ENCODE results near the gene CENPS.
"Not testable (repeated sequence)": the region's sequence is repeated elsewhere in the genome, so short reads cannot be mapped to it uniquely, and the experiment has no call there.

CENPS gene

DNA sequence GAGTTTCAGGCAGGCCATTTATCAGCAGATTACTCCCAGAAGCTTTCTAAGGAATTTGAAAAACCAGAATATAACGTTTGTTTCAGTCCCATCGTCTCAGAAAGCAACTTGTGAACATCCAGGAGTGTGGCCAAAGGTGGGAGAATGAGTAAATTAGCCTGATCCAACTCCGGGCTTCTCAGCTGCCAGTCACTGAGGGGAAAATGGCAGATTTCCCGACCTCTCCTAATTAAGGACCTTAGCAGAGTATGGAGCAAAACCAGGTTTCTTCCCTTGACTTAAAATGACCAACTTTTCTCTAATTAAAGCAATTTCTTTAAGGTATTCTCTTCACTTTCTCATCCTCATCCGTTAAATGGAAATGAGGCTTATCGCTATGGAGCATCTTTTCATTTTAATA lies 20.6 kb downstream of the CENPS start:
- no peak for DNase-seq (ENCODE audit: low read depth in 3 of 3)

DNA sequence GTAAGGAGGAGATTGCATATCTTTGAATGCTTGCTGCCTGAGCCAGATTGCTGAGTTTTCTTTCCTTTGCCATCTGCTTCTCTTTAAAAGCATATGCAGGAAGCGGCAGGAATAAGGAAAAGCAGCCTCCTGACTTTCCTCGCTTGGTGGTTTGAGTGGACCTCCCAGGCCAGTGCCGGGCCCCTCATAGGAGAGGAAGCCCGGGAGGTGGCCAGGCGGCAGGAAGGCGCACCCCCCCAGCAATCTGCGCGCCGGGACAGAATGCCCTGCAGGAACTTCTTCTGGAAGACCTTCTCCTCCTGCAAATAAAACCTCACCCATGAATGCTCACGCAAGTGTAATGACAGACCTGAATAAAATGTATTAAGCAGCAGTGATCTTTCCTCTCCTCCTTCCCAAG lies 21.1 kb downstream of the CENPS start:
- DNase-seq (ENCODE audit: low read depth in 3 of 3), result no peak

DNA sequence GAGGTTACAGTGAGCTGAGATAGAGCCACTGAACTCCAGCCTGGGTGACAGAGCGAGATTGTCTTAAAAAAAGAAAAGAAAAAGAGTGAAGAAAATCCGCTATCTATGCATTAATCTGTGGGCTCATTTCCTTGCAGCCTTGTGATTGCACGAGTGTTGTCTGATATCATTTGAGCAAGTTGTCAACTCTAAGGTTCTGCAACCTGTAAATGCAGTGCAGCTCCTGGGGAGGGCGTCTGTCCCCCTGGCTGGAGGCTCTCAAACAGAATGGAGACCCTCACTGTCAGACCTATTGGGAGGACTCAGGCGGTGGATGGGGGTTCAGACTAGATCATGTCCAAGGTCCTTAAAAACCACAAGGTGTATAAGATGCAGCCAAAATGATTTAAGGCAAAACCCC lies 25.8 kb downstream of the CENPS start:
- DNase-seq (ENCODE audit: low read depth in 3 of 3), result no peak

DNA sequence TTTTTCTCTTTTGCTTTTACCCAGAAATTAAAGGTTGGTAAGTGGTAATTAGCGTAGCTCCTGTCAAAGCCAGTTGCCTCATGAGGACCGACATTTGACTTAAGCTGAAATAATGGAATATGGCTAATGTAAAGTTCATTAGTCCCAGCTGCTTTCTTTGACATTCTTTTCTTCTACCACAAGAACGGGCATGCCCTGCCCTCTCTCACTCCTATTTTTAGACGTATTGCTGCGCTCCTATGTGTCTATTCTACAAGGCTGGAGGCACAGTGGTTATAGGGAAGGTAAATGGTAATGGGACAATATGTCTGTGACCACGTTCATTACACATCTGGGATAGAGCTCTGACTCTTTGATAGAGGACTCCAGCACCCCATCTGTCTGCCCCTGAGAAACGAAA lies 26.4 kb downstream of the CENPS start:
- no peak for DNase-seq (ENCODE audit: low read depth in 3 of 3)

DNA sequence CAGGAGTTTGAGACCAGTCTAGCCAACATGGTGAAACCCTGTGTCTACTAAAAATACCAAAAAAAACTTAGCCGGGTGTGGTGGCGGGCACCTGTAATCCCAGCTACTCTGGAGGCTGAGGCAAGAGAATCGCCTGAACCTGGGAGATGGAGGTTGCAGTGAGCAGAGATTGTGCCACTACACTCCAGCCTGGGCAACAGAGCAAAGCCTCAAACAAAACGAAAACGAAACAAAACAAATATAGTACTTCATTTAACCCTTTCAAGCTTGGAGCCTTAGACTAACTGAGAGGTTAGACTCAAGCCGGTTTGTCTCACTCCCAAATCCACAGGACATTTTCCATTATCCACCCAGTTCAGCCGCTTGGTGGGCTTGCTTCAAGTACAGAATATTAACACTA lies 27.2 kb downstream of the CENPS start:
- not testable (repeated sequence) for DNase-seq (ENCODE audit: low read depth in 3 of 3)

DNA sequence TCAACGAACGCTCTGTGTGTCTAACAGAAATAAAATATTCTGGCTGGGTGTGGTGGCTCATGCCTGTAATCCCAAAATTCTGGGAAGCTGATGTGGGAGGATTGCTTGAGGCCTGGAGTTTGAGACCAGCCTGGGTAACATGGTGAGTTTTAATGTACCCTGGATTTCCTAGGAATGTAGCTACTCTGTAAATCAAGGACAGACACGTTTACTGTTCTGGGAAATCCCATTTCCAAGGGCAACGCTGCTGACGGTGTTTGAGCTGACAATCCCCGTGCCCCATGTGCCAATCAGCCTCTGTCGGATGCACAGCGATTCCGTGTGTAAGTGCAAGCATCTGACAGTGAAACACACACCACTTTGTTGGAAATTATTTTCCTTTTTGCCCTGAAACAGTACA lies 27.6 kb downstream of the CENPS start:
- no peak for DNase-seq (ENCODE audit: low read depth in 3 of 3)

DNA sequence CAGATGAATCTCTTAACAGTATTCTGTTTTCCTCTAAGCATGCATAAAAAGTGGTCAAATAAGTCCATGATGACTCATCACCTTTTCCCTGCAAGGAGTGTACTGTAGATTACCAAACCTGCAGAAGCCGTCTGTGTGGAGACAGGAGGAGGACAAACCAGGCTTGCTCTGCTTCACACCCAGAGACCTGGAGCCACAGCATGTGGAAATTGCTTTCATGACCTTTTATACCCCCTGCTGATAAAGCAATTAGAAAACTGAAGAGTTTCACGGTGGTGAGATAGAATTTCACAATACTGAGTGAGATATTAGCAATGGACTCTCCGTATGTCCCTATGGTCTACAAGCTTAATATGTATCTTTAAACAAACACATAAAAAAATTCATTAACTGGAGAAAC lies 29.0 kb downstream of the CENPS start:
- DNase-seq (ENCODE audit: low read depth in 3 of 3), result no peak

DNA sequence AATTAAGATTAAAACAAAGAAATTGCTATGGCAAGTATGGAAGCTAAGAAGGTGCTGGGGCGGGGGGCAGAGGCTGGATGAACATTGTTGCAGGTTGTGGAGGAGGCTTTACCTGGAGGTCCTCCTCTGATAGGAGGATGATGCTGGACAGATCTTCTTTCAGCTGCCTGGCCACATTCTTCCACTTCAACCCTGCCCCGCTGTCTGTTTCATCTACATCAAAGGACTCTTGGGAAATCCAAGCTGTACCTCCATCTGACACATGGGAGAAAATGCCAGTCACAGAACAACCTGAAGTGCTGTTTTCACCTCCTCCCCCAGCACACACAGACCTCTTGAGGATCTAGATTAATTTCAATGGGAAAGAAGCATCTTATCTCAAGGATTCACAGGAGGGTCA lies 36.8 kb downstream of the CENPS start:
- no peak for DNase-seq (ENCODE audit: low read depth in 3 of 3)

DNA sequence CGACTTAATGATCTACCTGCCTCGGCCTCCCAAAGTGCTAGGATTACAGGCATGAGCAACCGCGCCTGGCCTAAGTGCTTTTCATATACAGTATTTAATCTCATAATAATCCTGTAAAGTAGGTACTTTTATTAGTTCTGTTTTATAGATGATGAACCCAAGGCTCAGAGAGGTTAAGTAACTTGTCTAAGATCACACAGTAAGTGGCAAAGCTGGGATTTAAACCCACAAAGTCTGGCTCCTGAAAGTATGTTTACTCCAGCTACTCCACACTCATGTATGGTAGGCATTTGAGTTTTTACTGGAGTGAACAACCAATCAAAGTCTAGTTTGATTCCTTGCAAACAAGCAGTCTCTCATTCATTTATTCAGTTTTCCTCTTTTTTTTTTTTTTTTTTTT lies 39.8 kb downstream of the CENPS start:
- no peak for DNase-seq (ENCODE audit: low read depth in 3 of 3)

DNA sequence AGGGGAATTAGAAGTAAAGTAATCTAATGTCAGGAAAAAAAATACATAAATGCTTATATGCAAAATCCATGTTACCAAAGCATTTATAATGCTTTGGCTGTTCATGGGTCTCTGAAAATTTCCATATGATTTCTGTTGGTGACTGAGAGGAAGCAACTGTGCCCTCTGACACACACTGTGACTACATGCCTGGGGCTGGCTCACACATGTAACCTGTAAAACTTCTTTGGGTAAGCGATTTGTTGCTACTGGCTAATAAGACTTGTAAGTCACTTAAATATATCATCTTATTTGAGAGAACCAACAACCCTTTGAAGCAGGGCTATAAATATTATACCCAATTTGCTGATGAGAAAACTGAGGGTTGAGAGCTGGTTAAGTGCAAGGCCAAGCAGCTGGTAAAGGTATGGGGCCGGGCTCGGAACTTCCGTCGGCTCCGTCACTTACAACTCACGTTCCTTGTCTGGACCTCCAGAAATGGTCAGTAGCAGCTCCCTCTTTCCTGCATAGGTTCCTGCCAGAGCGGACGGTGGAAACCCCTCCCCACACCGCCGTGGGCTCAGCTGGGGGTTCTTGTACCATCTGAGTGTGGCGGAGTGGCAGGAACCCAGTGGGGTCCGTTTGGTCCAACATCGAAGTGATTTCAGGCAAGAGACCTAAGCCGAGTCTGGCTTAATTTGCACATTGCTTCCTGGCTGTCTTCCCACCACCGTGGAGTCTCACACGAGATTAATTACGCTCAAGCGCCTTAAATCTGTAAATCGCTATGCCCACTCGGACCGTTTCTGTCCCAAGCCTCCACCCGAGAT lies 41.4 kb downstream of the CENPS start:
- DNase-seq (ENCODE audit: low read depth in 3 of 3), result no peak

DNA sequence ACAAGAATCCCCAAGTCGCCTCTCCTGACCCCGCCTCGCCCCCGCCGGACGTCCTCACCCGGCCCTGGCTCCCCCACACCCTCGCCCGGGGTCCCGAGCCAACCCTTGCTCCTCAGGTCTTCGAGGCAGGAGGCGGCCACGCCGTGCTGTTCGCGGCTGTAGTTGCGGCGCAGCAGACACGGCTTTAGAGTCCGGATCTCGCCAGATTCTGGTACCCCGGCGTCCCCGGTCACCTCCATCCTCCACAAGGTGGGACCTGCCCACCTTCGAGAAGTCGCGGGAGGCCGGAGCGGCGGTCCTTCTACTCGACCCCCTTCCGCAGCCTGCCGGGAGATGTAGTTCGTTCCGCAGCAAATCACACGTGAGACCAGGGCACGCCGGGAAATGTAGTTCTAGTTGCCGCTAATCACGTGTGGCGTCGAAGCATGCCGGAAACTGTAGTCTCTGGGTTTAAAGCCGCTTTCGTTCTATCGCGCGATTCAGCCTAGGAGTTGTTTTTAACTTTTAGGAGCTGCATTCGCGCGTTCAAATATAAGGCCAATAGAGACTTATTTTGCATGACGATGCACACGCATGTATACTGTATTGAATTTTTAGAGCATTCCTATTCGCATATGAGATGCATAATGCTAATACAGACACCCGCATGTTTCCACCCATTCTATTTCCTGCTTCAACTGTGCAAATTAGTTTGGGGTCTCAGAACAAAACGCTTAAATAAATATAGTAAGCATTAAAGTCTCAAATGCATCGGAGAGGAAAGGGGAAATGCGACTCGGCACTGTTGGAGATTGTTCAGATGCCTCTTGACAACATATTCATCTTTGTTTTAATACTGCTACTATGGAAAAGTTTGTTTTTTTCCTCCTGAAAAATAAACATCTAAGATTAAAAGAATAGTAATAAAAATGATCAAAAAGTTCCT lies 42.2 kb downstream of the CENPS start, which contains the start of gene DFFA:
Gene DFFA, minus strand, starts transcription at position 310 of the 925 bp plus-strand sequence. Its CDS starts 71 bp downstream, at position 239.
- DNase-seq (ENCODE audit: low read depth in 3 of 3), result peak; percentile 78 to 87 (median 81)

DNA sequence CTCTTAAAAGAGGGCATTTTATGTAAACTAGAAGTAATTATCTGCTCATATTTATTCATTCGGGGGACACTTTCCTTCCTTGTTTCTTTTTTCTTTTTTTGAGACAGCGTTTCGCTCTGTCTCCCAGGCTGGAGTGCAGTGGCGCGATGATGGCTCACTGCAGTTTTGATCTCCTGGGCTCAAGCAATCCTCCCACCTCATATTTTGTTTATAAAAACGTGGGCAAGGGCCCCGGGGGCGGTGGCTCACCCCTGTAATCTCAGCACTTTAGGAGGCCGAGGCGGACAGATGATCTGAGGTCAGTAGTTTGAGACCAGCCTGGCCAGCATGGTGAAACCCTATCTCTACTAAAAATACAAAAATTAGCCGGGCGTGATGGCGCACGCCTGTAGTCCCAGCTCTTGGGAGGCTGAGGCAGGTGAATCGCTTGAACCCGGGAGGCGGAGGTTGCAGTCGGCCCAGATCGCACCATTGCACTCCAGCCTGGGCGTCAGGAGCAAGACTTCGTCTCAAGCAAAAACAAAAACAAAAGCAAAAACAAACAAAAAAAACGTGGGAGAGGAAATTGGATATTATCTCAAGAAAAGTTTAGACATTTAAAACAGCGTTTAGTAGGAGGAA lies 43.0 kb downstream of the CENPS start:
- no peak for DNase-seq (ENCODE audit: low read depth in 3 of 3)

DNA sequence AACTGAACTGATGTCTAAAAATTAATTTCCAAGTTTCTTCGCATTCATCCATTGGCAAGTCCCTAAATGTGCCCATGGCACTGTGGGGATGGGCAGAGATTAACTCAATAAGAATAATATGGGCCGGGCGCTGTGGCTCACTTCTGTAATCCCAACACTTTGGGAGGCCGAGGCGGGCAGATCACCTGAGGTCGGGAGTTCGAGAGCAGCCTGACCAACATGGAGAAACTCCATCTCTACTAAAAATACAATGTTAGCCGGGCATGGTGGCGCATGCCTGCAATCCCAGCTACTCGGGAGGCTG lies 44.0 kb downstream of the CENPS start:
- not testable (repeated sequence) for DNase-seq (ENCODE audit: low read depth in 3 of 3)

DNA sequence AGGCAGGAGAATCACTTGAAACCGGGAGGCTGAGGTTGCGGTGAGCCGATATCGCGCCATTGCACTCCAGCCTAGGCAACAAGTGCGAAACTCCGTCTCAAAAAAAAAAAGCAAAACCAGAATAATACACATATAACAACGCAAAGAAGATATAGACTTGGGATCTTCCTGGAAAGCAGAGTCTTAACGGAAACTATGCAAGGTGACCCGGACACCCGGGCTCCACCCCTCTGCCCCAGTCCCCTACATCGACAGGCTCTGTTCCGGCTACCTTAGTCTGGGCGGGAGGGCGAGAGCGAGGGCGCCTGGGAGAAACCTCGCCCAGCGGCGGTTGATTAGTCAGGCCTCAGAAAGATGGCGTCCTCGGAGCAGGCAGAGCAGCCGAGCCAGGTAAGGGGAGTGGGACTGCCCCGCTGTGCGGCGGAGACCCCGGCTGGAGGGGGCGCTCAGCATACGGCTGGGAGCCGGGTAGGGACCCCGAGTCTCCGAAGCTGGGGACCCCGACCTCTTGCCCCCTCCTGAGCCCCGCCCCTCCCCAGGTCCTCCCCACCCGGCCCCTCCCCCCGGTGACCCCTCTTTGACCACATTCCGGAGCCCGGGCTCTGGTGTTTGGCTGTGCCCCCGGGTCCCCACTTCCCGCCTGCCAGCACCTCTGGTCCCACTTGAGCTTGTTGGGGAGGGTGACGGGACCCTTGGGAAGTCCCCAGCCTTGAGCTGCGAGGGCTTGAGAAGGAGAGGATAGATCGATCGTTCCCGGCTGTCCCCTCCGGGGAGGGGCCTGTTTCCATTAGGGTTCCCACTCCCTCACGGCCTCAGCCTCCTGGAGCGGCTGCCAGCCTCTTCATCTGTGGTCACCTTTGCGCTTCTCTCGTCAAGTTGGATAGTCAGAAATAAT lies 44.6 kb downstream of the CENPS start, which contains the start of gene PEX14:
Gene PEX14, plus strand, starts transcription at position 338 of the 895 bp plus-strand sequence. Its CDS starts 17 bp downstream, at position 355.
- peak; percentile 71 to 79 (median 71) for DNase-seq (ENCODE audit: low read depth in 3 of 3)

DNA sequence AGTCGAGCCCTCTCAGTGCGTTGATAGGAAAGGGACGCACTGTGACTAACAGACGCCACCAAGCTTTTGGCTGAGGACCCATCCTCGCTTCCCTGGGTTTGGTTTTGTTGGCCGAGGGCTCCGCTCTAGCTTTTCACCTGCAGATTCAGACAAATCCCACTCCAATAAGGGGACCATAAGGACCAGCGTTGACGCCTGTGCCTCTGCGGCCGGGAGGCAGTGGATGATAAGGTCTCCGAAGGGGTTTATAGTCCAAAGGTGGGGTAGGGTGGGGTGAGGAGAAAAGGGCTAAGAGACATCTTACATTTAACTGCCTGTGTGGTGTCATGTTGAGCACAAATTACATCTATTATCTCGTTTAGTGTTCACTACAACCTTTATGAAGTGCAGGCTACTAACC lies 45.3 kb downstream of the CENPS start:
- no peak for DNase-seq (ENCODE audit: low read depth in 3 of 3)

DNA sequence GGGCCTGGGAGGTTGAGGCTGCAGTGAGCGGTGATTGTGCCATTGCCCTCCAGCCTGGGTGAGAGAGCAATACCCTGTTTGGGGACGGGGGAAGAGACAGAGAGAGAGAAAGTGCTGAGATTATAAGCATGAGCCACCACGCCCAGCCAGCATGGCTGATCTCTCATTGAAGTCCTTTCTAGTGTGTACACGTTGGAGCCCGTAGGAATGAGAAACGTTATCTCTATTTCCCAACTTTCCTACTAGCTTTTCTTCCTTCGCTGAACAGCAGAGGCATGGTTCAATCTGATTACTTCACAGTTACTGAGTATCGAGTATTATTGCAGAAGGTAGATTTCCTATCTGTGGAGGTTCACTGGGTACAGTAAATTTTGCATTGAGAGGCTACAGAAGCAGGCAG lies 49.1 kb downstream of the CENPS start:
- no peak for DNase-seq (ENCODE audit: low read depth in 3 of 3)

DNA sequence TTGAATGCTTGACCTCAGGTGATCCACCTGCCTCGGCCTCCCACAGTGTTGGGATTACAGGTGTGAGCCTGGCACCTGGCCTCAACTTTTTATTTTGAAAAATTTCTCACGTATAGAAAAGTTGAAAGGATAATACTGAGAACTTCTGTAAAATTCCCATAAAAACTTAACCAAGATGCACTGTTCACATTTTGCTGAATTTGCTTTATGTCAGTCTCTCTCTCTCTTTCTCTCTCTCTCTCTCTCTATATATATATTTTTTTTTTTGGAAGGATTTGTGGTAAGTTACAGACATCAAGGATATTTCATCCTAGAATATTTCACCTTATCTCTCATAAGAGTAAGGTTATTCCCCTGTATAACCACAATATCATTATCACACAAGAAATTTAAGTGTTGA lies 50.4 kb downstream of the CENPS start:
- DNase-seq (ENCODE audit: low read depth in 3 of 3), result no peak

DNA sequence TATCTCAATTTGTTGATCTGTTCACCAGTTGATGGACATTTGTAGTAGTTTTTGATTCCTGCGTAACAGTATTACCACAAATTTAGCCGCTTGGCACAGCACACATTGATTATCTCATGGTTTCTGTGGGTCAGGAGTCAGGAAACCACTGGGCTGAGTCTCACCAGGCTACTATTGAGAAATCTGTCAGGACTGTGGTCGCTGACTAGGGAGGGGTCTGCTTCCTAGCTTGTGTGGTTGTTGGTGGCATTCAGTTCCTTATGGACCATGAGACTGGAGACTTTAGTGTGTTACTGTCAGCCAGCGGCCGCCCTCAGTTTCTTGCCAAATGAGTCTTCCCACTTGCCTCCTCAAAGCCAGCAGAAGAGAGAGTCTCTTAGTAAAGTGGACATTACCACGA lies 54.3 kb downstream of the CENPS start:
- DNase-seq (ENCODE audit: low read depth in 3 of 3), result no peak

DNA sequence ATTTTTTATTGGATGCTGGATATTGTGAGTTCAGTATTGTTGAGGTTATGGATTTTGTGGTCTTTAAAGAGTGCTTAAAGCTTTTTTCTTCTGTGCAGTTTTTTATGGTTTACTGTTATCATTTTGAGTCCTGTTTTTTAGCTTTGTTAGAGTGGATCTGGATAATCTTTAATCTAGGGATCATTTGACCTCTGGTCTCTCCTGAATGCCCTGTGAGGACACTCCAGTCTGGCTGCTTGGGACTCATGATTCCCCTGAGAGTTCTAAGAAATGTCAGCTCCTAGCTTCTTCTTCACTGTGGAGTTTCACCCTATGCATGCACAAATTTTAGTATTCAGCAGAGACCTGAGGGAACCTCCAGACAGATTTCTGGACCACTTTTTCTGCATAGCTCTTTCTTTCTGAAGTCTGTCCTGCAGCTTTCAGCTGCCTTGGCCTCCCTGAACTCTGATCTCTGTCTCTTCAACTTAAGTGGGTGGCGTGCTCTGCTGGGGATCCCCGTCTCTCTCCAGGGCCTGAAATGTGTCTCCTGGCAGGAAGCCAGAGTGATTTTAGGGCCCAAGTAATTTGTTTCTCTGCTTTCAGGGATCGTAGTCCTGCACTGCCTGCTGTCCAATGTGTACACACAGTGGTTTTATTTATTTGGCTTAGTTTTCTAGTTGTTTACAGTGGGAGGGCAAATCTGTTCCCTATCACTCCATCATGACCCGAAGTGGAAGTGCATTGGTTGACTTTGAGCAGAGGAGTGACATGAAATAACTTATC lies 59.2 kb downstream of the CENPS start:
- no peak for DNase-seq (ENCODE audit: low read depth in 3 of 3)

DNA sequence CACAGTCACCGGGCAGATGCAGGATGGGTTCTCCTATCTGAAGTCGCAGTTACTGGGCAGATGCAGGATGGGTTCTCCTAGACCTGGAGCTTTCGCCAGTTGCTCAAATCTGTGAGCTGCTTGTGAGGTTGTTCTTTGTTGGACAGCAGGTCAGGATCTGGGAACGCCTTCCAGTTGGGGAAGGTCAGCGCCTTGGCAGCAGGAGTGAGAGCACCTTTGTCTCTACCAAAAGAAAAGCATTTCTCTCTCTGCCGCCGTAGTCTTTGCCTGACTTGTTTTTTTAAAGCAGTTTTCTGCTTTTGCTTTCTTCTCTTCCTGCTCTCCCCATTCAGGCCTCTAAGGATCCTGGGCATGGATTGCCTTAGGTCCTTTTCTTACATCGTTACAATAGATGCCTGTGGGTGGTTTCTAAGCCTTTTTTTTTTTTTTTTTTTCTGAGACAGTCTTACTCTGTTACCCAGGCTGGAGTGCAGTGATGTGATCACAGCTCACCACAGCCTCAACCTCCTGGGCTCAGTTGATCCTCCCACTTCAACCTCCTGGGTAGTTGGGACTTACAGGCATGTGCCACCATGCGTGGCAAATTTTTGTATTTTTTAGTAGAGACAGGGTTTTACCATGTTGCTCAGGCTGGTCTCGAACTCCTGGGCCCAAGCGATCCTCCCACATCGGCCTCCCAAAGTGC lies 60.2 kb downstream of the CENPS start:
- no peak for DNase-seq (ENCODE audit: low read depth in 3 of 3)
